Right renal cortex interstitium (tissue), 3 donors: ENCODE results near the gene STX18. TPM values are rescaled to one million over a fixed set of nuclear protein-coding genes. Genes with fewer than 3 reads are reported as not detected.
"Not testable (repeated sequence)": the region's sequence is repeated elsewhere in the genome, so short reads cannot be mapped to it uniquely, and the experiment has no call there.

Experiments
- DNase-seq, 3 donors: peaks; one replicate each; pipeline ENCODE4 v3.0.0-alpha.2; 2013; ENCODE audit warnings: low read depth in 3 of 3, low spot score in 2 of 3
- polyA plus RNA-seq, 3 donors: library from polyadenylated mRNA; unstranded; fragments of 120-200 nt; gene quantifications; one replicate each; pipeline ENCODE4 v1.2.1, GENCODE V29; 2013; ENCODE audit not compliant: insufficient read length in 3 of 3

Gene STX18
- polyA plus RNA-seq, 3 donors, result 73.9 to 82.1 (median 80.7) TPM

DNA sequence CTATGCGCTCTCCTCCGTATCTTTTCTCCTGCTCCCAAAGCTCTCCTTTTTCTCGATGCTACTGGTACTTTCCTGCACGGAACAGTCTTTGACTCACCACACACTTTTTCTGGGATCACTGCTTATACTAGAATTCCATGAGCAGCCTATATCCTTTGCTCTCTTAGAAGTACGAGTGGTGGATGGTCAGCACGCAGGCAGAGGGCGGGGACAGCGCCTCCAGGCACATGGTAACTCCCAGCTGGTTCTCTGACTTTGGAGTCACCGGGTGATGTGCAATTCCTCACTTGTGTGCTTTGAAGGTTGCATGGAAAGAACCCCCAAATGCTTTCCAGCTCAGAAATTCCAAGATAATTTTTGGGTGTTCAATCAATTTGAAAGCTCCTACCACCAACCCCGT is 56.0 kb downstream of the STX18 start:
- DNase-seq, result no peak

DNA sequence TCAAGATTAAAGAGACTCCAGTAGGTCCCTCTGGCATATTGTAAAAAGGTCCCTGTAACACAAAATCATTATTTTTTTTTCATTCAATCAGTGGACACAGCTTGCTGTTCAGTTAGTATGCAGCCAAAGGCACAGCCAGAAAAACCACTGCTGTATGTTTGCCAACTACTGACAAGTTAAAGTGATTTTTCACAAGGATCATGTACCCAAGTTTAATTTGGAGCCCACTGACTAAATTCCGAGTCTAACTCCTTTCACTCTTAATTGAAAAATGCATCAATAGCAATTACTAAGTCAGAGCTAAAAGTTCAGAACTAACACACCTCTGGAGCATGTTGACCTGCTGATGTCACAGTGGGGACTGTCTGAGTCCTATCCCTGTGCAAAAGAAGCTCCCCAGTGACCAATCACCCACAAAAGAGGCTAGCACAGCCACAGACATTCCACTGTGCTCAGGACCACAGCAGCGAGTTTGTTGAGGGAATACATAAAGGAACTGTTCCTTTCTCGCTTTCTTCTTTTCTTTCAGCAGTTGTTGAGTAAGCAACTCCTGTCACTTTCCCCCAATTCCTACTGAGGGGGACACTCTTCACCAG is 60.4 kb downstream of the STX18 start:
- DNase-seq, result no peak

DNA sequence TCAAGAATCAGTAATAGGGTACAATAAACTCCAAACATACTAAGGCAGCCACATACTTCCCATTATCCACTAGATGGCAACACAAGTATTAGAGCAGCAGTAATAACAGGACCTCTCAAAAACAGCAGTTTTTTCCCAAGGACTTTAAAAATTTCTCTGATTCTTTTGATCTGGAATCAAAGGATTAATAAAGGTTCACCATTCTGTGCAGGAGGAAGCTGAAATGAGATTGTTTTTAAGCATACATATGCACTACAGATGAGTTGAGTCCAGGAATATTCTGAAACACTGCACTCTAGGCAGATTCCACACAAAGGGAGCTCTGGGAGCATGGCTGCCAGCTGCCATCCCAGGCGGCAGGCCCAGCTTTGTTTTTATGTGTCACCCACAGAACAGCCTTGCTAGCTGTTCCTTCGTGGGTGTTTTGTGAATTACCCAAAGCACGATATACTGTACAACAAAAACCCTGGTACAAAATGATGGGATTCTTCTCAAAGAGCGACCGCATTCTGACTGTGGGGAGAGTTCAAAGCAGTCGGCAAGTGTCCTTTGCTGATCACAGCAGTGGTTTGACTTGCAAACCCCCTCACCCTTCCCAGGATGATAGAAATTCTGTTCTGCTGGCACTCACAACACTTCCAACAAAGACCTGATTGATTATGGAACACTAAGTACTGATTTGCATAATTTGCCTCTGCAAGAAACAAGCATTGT is 61.0 kb downstream of the STX18 start:
- no peak for DNase-seq

DNA sequence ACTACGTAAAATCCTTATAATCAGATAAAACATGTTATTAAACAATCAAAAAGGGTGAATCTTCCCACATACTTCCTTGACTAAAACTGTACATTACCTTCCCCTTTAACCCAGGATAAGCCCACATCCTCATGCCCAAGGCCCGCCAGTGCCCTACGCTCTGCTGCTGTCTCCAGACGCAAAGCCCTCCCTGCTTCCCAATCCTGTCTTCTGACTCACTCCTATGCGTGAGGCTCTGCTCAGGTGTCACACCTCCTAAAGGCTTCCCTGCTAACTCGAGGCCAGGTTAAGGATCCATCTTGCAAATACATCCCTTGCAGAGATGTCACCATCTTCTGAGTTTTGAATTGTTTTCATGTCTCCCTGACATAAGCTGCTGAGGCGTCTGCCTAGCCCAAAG is 61.6 kb downstream of the STX18 start:
- DNase-seq, result no peak

DNA sequence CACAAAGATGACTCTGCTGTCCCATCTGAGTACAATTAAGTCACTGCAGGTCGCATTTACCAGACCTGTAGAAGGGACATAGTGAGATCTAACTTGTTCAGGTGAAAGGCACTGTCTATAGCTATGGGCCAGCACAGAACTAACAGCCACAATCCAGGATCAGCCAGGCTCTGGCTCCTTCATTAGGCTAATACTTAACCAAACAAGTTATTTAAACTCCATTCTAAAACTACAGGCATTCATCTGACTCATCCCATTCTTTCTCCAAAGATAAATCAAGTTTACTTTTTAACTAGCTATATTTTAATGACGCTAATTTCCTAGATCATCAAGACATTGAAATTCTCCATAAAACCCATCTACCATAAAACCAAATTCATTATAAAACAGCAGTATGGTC is 62.5 kb downstream of the STX18 start:
- no peak for DNase-seq

DNA sequence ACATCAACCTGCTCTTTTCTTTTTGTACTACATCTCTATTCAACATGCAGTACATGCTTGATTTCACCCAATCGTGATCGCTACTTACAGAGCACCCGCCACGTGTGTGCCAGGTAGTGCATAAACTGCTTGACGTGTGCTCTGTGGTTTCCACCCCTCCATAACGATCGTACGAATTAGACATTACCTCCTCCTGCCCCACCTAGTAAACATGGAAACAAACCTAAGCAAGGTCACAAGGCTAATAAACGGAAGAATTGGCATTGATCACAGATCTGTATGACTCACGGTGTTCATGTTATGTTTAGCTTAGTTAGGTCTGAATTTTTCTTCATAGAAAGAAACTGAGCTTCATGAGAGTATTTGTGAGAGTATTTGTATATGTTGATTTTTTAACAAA is 64.1 kb downstream of the STX18 start:
- no peak for DNase-seq

DNA sequence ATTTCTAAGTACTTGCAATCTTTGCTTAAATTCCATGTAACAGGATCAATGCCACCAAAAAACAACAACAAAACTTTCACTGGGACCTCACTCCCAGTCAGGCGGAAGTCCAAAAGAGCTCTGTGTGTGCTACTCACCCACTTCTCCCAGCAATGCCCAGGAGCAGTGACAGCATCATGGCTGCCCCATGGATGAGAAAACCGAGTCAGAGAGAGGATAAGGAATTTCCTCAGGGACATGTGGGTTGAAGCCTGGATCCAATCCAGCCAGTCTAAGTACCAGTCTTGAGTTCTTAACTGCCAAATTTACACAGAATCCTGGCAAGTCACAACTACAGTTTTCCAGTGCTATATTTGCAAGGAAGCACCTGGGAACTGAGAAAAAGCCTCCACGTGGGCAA is 64.5 kb downstream of the STX18 start:
- DNase-seq, result no peak

DNA sequence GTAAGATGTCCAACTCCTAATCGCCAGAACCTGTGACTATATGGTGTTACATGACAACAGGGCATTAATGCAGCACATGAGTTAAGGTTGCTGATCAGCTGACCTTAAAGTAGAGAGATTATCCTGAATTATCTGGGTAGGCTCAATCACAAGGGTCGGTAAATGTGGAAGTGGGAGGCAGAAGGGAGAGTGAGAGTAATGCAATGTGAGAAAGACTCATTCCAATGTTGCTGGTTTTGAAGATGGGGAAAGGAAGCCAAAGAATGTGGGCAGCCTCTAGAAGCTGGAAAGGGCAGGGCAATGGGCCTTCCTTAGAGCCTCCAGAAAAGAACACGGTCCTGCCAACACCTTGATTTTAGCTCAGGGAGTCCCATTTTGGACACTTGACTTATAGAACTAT is 67.4 kb downstream of the STX18 start:
- no peak for DNase-seq

DNA sequence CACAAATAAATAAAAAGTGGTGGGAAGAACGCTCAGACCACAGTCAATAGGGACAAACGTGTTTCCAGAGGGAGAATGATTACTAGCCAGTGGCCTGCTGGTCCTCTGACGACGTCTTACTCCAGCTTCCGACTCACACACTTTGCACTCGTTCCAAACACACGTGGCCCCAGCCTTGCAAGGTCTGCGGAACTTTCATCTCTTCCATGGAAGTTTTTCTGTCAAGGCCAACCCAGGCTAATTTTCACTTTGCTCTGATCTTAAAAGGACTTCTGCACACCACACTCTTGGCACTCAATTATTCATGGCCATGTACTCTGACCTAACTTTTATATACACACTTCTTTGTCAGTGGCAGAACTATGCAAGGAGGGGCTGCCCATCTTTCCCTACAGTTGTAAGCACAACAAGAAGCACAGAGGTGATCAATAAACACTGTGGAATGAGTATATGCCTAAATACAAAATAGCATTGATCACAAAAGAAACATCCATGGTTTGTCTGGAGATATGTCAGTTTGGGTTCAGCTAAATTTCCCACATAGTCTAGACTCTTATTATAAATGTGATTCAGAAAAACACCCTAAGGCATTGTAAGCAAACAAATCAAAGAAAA is 69.4 kb downstream of the STX18 start:
- DNase-seq, result no peak

DNA sequence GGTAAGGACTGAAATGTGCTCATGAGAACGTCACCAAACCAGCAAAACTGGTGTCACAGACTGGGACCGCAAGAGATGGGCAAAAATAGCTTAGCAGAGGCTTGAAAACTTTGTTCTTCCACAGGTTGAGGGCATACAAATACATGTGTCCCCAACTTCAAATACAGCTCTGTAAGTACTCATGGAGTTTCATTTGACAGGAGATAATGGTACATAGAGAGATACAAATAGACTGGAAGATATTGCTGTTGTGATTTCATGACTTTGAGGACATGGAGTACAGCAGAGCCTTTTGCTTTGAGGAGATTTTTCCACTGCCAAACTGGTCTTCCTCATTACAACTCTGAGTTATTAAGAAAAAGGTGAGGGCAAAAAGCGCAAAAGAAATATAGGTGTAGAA is 70.7 kb downstream of the STX18 start:
- no peak for DNase-seq

DNA sequence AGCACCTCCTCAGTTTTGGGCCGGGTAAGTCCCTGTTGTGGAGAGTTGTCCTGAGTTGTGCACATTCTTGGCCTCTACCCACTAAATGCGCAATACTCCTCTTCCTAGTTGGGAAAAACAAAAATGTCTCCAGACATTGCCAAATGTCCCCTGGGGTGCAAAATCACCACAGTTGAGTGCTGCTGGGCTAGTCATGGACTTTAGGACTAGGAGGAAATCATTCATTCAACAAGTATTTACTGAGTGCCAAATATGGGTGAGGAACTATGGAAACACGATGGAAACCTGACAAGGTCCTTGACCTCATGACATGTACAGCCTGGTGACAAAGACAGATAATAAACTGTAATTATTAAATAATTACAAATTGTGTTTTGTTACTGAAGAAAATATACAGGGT is 71.6 kb downstream of the STX18 start:
- DNase-seq, result no peak

DNA sequence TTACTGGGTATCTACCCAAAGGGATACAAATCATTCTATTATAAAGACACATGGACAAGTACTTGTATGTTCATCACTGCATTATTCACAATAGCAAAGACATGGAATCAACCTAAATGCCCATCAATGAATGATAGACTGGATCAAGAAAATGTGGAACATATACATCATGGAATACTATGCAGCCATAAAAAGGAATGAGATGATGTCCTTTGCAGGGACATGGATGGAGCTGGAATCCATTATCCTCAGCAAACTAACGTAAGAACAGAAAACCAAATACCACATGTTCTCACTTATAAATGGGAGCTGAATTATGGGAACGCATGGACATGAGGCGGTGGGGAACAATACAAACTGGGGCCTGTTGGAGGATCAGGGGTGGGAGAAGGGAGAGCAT is 76.6 kb downstream of the STX18 start:
- not testable (repeated sequence) for DNase-seq

DNA sequence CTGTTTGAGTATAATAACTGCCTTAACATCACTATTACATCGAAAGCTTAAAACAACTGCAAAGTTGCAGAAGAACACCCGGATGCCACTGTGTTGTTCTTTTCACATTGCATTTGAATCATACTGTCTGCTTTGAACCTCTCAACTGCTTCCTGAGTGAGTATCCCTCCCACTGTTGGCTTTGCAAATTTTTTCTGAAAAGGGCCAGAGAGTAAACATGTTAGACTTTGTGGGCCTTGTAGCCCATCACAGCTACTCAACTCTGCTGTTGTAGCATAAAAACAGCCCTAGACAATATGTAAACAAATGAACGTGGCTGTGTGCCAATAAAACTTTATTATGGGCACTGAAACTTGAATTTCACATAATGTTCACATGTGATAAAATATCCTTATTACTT is 78.9 kb downstream of the STX18 start:
- DNase-seq, result no peak

DNA sequence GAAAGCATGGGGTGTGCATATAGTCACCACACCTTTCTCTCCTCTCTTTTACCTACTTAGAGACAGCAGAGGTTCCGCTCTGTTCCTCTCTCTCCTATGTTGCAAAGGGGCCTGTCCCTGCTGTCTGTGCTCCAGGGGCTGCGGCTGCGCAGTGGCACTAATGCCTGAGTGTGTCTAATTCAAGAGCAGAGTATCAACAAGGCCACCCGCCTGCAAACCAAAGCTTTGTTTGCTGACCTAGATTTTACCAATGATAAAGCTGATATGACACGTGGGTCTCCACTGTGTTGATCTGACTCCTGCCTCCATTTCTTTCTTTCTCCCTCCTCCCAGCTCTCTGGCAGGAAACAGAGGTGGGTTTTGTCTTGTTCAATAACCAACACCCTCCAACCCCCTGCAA is 80.0 kb downstream of the STX18 start:
- no peak for DNase-seq

DNA sequence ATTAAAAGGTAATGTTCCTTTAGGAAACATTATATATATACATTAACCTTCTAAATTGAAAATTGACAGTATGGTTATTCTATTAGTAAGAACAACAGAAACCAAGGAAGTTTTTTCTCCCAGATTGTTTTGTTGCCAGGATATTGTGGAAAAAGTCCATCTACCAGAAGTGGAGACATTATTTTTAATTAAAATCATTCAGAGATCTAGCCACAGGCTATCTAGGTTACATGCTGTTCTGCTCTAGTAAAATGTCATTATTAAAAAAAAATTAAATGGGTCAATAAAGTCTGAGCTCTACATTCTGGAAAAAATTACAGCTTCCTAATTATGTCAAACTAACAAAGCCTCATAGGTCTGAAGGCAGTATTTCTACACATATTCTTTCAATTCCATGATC is 80.7 kb downstream of the STX18 start:
- DNase-seq, result no peak

DNA sequence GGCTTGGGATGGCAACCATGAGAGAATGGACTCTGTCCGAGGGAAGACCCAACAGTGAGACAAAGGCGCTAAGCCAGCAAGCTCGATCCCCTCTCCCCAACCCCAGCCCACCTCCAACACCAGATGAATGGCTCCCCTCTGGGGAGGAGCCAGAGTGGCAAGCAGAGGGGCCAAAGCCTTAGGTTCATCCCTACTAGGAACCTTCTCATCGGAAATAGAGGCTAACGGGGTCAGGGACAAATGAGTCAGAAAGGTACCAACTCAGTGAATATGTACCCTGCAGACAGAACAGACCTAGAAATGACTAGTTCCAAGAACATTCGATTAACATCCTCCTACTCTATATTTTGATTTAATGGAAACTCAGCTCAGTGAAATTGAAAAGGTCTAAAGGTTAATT is 81.1 kb downstream of the STX18 start:
- DNase-seq, result no peak

DNA sequence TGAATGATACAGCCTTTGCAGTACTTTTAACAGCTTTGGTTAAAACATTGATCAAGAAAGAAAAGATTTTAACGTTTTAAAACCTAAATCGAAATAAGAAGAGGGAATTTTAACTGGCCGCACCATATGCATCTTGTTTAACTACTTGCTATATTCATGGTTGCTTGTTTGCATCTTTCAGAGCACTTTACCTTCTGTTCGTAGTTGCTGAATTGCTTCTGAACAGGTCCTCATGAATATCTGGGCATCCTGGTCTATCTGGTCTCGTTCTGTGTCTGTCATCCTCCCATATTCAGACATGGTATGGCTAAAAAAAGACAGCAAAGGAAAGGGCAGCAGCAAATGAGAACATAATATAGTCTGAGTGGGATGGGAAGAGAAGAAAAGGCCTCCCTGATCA is 82.7 kb downstream of the STX18 start:
- DNase-seq, result no peak

DNA sequence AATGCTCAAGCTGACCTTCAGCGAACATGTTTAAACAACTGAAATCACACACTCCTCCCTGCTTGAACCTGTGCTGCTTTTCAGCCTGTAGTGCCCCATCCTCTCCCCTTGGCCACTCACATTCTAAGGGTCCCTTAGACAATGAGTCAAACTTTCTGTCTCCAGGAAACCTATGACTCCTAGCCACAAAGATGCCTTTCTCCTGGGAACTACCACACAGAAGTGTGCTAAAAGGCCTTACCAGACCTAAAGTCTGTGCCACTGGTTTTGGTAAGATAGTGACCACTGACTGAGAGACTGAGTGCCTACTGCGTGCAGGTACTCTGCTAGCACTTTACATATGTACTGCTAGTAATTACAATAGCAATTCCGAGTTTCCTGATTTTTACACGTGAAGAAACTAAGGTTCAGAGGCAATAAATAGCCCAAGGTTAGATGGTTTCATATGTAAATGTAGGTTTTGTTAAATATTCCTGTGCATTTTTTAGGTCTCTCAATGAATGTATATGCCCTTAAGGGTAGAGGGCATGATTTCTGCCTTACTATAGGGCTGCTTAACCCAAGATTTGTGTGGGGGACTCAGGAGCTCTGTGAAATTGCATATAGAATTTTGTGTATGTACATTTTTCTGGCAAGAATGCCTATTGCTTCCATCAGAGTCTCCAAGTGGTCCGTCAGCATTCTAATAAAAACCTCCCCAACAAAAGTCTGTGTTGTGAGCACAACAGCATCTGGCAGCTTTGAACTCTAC is 83.9 kb downstream of the STX18 start:
- no peak for DNase-seq

DNA sequence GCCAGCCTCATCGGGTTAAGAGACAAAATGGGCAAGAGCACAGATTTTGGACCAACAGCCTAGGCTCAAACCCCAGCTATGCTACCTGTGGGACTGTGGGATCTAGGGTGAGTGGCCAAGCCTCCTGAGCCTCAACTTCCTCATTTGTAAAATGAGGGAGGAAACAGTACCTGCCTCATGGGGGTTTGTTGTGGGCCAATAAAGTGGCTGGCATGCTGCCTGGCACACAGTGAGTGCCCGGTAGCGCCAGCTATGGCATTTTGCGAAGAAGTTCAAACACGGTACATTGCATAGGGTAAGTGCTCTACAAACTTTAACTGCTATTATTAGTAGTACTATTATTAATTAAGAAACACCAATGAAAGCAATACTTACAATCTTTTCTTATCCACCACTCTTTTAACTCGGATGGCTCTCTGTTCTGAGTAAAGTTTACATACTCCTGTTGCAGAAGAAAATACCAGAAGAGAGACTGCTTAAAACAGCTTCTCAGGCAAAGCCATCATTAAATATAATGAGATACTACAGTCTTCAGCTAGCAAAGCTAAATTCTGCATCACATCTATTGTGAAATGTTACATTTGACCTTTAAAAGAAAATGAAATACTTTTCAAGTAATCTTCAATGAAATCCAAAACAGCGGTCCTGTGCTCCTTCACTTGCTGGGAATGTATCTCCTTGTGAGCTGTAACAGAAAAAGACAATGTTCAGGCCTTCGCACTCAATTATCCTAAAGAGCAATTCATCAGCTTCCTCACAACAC is 84.9 kb downstream of the STX18 start:
- DNase-seq, result no peak

DNA sequence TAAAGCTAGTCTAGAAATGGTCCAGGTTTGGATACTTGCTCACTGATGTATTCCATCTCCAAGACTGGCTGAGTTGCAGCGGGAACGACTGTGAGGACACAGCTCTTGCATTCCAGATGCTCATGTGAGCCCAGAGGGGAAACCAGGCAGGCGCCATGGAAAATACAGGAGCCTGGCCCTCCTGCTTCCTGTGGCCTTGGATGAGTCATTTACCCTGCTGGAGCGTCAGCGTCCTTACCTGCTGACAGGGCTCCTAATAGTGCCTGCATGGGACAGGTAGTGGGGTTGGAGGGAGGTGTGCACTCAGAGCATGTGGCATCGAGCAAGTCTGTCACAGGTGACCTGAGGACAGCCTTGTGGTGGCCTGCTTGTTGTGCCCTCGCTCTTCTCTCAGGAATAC is 85.5 kb downstream of the STX18 start:
- no peak for DNase-seq
